H1 (cell line): ENCODE measurements around the gene C1orf116.

Experiments used
- ATF2 ChIP-seq: IDR thresholded peaks from 2 replicates; pipeline ENCODE4 v1.6.1; 2012; ENCODE audit warnings: low read length, inconsistent platforms
- CTCF ChIP-seq, 3 experiments: IDR thresholded peaks; 1 replicate in 2 of 3; 2 replicates in 1 of 3; pipeline versions ENCODE4 v1.5.1 to v1.6.1; 2011; ENCODE audit warnings: low read length in 3 of 3, mild to moderate bottlenecking in 3 of 3, inconsistent platforms in 2 of 3, low read depth in 1 of 3, moderate library complexity in 1 of 3; ENCODE audit not compliant: insufficient read depth in 1 of 3; ENCODE audit errors: control extremely low read depth in 1 of 3
- EZH2 ChIP-seq: fragments of 200-600 bp; sonication (generic); IDR thresholded peaks from 2 replicates; pipeline ENCODE4 v1.7.1; 2012; ENCODE audit warnings: low read depth, mild to moderate bottlenecking, moderate library complexity, low read length, inconsistent platforms; ENCODE audit not compliant: severe bottlenecking
- JUN ChIP-seq: IDR thresholded peaks from 2 replicates; pipeline ENCODE4 v1.6.1; 2011; ENCODE audit warnings: low read depth, mild to moderate bottlenecking, improper control_type of control experiment, low read length
- KDM1A ChIP-seq: fragments of 200-600, 300-600 bp; sonication (generic); IDR thresholded peaks from 2 replicates; pipeline ENCODE4 v1.7.1; 2016; ENCODE audit warnings: mild to moderate bottlenecking, low read length, borderline replicate concordance
- MAFK ChIP-seq: IDR thresholded peaks from 2 replicates; pipeline ENCODE4 v1.6.1; 2012; ENCODE audit warnings: low read depth, mild to moderate bottlenecking, improper control_type of control experiment, low read length
- POLR2A ChIP-seq, 2 experiments: IDR thresholded peaks; 1 replicate in 1 of 2; 2 replicates in 1 of 2; pipeline ENCODE4 v1.6.1; 2011; ENCODE audit warnings: low read depth in 2 of 2, low read length in 2 of 2, mild to moderate bottlenecking in 2 of 2; ENCODE audit errors: control extremely low read depth in 1 of 2
- RFX5 ChIP-seq: IDR thresholded peaks from 2 replicates; pipeline ENCODE4 v1.6.1; 2011; ENCODE audit warnings: low read depth, low read length, improper control_type of control experiment, borderline replicate concordance
- SIN3A ChIP-seq, 2 experiments: IDR thresholded peaks in 1 of 2; conservative IDR thresholded peaks in 1 of 2; 2 replicates each; pipeline ENCODE4 v1.6.1; 2011 to 2012; ENCODE audit warnings: low read length in 2 of 2, improper control_type of control experiment in 1 of 2, low read depth in 1 of 2, mild to moderate bottlenecking in 1 of 2
- SRF ChIP-seq: IDR thresholded peaks from 2 replicates; pipeline ENCODE4 v1.6.1; 2011; ENCODE audit warnings: mild to moderate bottlenecking, low read depth, low read length, moderate library complexity
- TCF12 ChIP-seq: IDR thresholded peaks from 2 replicates; pipeline ENCODE4 v1.6.1; 2011; ENCODE audit warnings: low read depth, mild to moderate bottlenecking, low read length
- ZNF274 ChIP-seq: IDR thresholded peaks from 2 replicates; pipeline ENCODE4 v1.7.0; 2012; ENCODE audit warnings: low read length, borderline replicate concordance; ENCODE audit errors: extremely low read depth

- TF ChIP-seq ATF2: no peak
- TF ChIP-seq TCF12: no peak
- no peak for TF ChIP-seq POLR2A (IDR thresholded peaks at IDR 0.05; ENCODE audit: control extremely low read depth in 1 of 2, low read depth in 2 of 2, low read length in 2 of 2)
- no peak for TF ChIP-seq EZH2
- no peak for TF ChIP-seq MAFK
- TF ChIP-seq SRF: no peak
- TF ChIP-seq KDM1A: no peak
- TF ChIP-seq SIN3A (conservative IDR thresholded peaks at IDR 0.05 in 1 of 2, IDR thresholded peaks at IDR 0.05 in 1 of 2; ENCODE audit: low read depth in 1 of 2, low read length in 2 of 2): no peak
- no peak for TF ChIP-seq CTCF (IDR thresholded peaks at IDR 0.05; ENCODE audit: control extremely low read depth in 1 of 3, insufficient read depth in 1 of 3, low read depth in 1 of 3, low read length in 3 of 3)
- no peak for TF ChIP-seq RFX5
- TF ChIP-seq JUN: no peak
- TF ChIP-seq ZNF274: no peak
These were observed 30.5 kb upstream of the C1orf116 start for GRCh38 chr1:207063014-207063413.
